ENCODE data around the gene EIF5.

- TF ChIP-seq, protein P1, sequence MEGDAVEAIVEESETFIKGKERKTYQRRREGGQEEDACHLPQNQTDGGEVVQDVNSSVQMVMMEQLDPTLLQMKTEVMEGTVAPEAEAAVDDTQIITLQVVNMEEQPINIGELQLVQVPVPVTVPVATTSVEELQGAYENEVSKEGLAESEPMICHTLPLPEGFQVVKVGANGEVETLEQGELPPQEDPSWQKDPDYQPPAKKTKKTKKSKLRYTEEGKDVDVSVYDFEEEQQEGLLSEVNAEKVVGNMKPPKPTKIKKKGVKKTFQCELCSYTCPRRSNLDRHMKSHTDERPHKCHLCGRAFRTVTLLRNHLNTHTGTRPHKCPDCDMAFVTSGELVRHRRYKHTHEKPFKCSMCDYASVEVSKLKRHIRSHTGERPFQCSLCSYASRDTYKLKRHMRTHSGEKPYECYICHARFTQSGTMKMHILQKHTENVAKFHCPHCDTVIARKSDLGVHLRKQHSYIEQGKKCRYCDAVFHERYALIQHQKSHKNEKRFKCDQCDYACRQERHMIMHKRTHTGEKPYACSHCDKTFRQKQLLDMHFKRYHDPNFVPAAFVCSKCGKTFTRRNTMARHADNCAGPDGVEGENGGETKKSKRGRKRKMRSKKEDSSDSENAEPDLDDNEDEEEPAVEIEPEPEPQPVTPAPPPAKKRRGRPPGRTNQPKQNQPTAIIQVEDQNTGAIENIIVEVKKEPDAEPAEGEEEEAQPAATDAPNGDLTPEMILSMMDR (IDR thresholded peaks at IDR 0.05): no peak
- TF ChIP-seq TCF7L2 (IDR thresholded peaks at IDR 0.05; ENCODE audit: low read depth, low read length) (no peak), POLR2AphosphoS5 (IDR thresholded peaks at IDR 0.05; ENCODE audit: low read depth, low read length) (no peak), SIN3A (IDR thresholded peaks at IDR 0.05; ENCODE audit: borderline replicate concordance, insufficient read depth, low read depth, low read length) (no peak)
- TF ChIP-seq, protein P2, sequence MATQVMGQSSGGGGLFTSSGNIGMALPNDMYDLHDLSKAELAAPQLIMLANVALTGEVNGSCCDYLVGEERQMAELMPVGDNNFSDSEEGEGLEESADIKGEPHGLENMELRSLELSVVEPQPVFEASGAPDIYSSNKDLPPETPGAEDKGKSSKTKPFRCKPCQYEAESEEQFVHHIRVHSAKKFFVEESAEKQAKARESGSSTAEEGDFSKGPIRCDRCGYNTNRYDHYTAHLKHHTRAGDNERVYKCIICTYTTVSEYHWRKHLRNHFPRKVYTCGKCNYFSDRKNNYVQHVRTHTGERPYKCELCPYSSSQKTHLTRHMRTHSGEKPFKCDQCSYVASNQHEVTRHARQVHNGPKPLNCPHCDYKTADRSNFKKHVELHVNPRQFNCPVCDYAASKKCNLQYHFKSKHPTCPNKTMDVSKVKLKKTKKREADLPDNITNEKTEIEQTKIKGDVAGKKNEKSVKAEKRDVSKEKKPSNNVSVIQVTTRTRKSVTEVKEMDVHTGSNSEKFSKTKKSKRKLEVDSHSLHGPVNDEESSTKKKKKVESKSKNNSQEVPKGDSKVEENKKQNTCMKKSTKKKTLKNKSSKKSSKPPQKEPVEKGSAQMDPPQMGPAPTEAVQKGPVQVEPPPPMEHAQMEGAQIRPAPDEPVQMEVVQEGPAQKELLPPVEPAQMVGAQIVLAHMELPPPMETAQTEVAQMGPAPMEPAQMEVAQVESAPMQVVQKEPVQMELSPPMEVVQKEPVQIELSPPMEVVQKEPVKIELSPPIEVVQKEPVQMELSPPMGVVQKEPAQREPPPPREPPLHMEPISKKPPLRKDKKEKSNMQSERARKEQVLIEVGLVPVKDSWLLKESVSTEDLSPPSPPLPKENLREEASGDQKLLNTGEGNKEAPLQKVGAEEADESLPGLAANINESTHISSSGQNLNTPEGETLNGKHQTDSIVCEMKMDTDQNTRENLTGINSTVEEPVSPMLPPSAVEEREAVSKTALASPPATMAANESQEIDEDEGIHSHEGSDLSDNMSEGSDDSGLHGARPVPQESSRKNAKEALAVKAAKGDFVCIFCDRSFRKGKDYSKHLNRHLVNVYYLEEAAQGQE (IDR thresholded peaks at IDR 0.05; ENCODE audit: insufficient read depth in 1 of 2, low read depth in 2 of 2, low read length in 1 of 2): no peak
These were observed 22.1 kb downstream of the EIF5 start for GRCh38 chr14:103356024-103356682.
